HepG2 (cell line): ENCODE data around the gene SLC17A6. TPM values are rescaled to one million over a fixed set of nuclear protein-coding genes. Genes with fewer than 3 reads are reported as not detected.

Source experiments
- ATAC-seq: fragments of 200-7000 bp; cut with Tn5 transposase; 3 replicates; pipeline ENCODE4 v1.9.1; 2020; ENCODE audit warnings: mild to moderate bottlenecking, moderate library complexity
- BruUV-seq: library from RNA; stranded (reverse); fragments of 400-500 nt; replicated peaks from 2 replicates; lab custom pipeline; 2021; lab: Mats Ljungman, UMichigan
- CTCF ChIA-PET: fragments of 300-600 bp; formaldehyde crosslinking; extraction: SDS; loops from one replicate; lab custom pipeline; 2021; ENCODE audit warnings: low total read pairs, inconsistent platforms, low intra/inter-chr PET ratio; lab: Yijun Ruan, JAX
- POLR2A ChIA-PET: fragments of 350-600 bp; sonication (Branson Sonifier 250); formaldehyde crosslinking; loops from one replicate; lab custom pipeline; 2020; ENCODE audit warnings: antibody characterized with exemption, inconsistent platforms; lab: Yijun Ruan, JAX
- DNase-seq: peaks from one replicate; pipeline ENCODE4 v3.0.0-alpha.2; 2015; ENCODE audit warnings: low spot score
- FAIRE-seq: peaks from 3 replicates; lab custom pipeline; 2011; peaks lifted over from hg19 to GRCh38; lab: Jason Lieb, UNC
- H2AFZ ChIP-seq: one replicate; pipeline ENCODE4 v1.6.1; 2011; ENCODE audit warnings: low read length, inconsistent platforms
- H3K27ac ChIP-seq: fragments of 300-600 bp; 3 replicates; pipeline ENCODE4 v1.8.0; 2011; ENCODE audit warnings: mixed run types, mild to moderate bottlenecking, mixed read lengths, low read length, inconsistent platforms; ENCODE audit not compliant: insufficient read depth; ENCODE audit errors: extremely low read length
- H3K27me3 ChIP-seq, 2 experiments: fragments of 200-600 bp in 1 of 2; 2 replicates in 1 of 2; 3 replicates in 1 of 2; pipeline versions ENCODE4 v1.6.0 to v1.8.0; 2011; ENCODE audit warnings: low read length in 2 of 2, mild to moderate bottlenecking in 2 of 2, moderate library complexity in 2 of 2, inconsistent platforms in 1 of 2; ENCODE audit not compliant: insufficient read depth in 2 of 2, control insufficient read depth in 1 of 2
- H3K36me3 ChIP-seq, 2 experiments: fragments of 200-600 bp in 1 of 2; replicated peaks in 1 of 2; 2 replicates in 1 of 2; 3 replicates in 1 of 2; pipeline versions ENCODE4 v1.5.1 to v1.8.0; 2011; ENCODE audit warnings: low read length in 2 of 2, inconsistent platforms in 1 of 2; ENCODE audit not compliant: insufficient read depth in 2 of 2, control insufficient read depth in 1 of 2
- H3K4me1 ChIP-seq: 2 replicates; pipeline ENCODE4 v1.5.1; 2012; ENCODE audit warnings: low read length, inconsistent platforms; ENCODE audit not compliant: insufficient read depth
- H3K4me2 ChIP-seq: 2 replicates; pipeline ENCODE4 v1.6.0; 2011; ENCODE audit warnings: low read depth, low read length, inconsistent platforms
- H3K4me3 ChIP-seq, 3 experiments: fragments of 200-600 bp in 1 of 3; sonication (generic), shearing (Covaris generic) in 1 of 3; replicated peaks in 1 of 3; 2 replicates each; pipeline ENCODE4 v1.5.1; 2011 to 2016; ENCODE audit warnings: low read length in 3 of 3, inconsistent platforms in 2 of 3, low read depth in 2 of 3, mild to moderate bottlenecking in 2 of 3, control low read depth in 1 of 3, mixed read lengths in 1 of 3; ENCODE audit not compliant: insufficient read depth in 1 of 3
- H3K79me2 ChIP-seq: one replicate; pipeline ENCODE4 v1.6.1; 2011; ENCODE audit warnings: low read length, inconsistent platforms; ENCODE audit not compliant: insufficient read depth
- H3K9ac ChIP-seq: 2 replicates; pipeline ENCODE4 v1.6.0; 2011; ENCODE audit warnings: mild to moderate bottlenecking, low read depth, low read length, inconsistent platforms; ENCODE audit not compliant: insufficient read depth
- H3K9me3 ChIP-seq: 2 replicates; pipeline ENCODE4 v1.5.1; 2012; ENCODE audit warnings: mild to moderate bottlenecking, low read length
- H4K20me1 ChIP-seq: 2 replicates; pipeline ENCODE4 v1.6.0; 2011; ENCODE audit warnings: inconsistent platforms, mild to moderate bottlenecking, low read length, moderate library complexity; ENCODE audit not compliant: insufficient read depth
- ETV6 ChIP-seq: sonication (generic); formaldehyde crosslinking; conservative IDR thresholded peaks from 2 replicates; pipeline ENCODE4 v1.4.0; 2020; ENCODE audit warnings: missing genetic modification reagents
- HMGA1 ChIP-seq: sonication (generic); formaldehyde crosslinking; conservative IDR thresholded peaks from 2 replicates; pipeline ENCODE4 v1.4.0; 2020; ENCODE audit warnings: missing genetic modification reagents
- KDM6A ChIP-seq: IDR thresholded peaks from 2 replicates; pipeline ENCODE4 v1.6.1; 2016; ENCODE audit warnings: low read depth
- KMT2A ChIP-seq: sonication (generic); formaldehyde crosslinking; IDR thresholded peaks from 2 replicates; pipeline ENCODE4 v1.4.0; 2020; ENCODE audit warnings: missing genetic modification reagents
- NFRKB ChIP-seq: fragments of 450-650 bp; IDR thresholded peaks from 2 replicates; pipeline ENCODE4 v1.6.1; 2017
- RARA ChIP-seq: IDR thresholded peaks from 2 replicates; pipeline ENCODE4 v1.6.1; 2016; ENCODE audit warnings: missing genetic modification reagents, missing compliant biosample characterization
- SYNCRIP ChIP-seq: fragments of 200-400 bp; formaldehyde crosslinking; IDR thresholded peaks from 2 replicates; pipeline ENCODE4 v1.6.1; 2018; ENCODE audit warnings: mild to moderate bottlenecking, low read depth, low read length; ENCODE audit not compliant: insufficient read depth
- TBX2 ChIP-seq: sonication (generic); formaldehyde crosslinking; IDR thresholded peaks from 2 replicates; pipeline ENCODE4 v1.5.0; 2020; ENCODE audit warnings: missing genetic modification reagents, mild to moderate bottlenecking, borderline replicate concordance
- TFDP2 ChIP-seq: sonication (generic); formaldehyde crosslinking; IDR thresholded peaks from 2 replicates; pipeline ENCODE4 v1.4.0; 2020; ENCODE audit warnings: missing genetic modification reagents
- THAP8 ChIP-seq: sonication (generic); formaldehyde crosslinking; IDR thresholded peaks from 2 replicates; pipeline ENCODE4 v1.5.1; 2020; ENCODE audit warnings: missing genetic modification reagents, mild to moderate bottlenecking, borderline replicate concordance
- YEATS2 ChIP-seq: sonication (generic); formaldehyde crosslinking; IDR thresholded peaks from 2 replicates; pipeline ENCODE4 v1.4.0; 2020; ENCODE audit warnings: missing genetic modification reagents, borderline replicate concordance
- ZBTB21 ChIP-seq: sonication (generic); formaldehyde crosslinking; IDR thresholded peaks from 2 replicates; pipeline ENCODE4 v1.4.0; 2020; ENCODE audit warnings: missing genetic modification reagents
- ZNF446 ChIP-seq: sonication (generic); formaldehyde crosslinking; IDR thresholded peaks from 2 replicates; pipeline ENCODE4 v1.5.0; 2020; ENCODE audit warnings: mild to moderate bottlenecking, missing genetic modification reagents
- ZNF879 ChIP-seq: sonication (generic); formaldehyde crosslinking; IDR thresholded peaks from 2 replicates; pipeline ENCODE4 v1.8.1; 2023; ENCODE audit warnings: missing genetic modification reagents
- ZSCAN29 ChIP-seq: sonication (generic); formaldehyde crosslinking; conservative IDR thresholded peaks from 2 replicates; pipeline ENCODE4 v1.4.0; 2020; ENCODE audit warnings: mild to moderate bottlenecking, missing genetic modification reagents
- WGBS: methylation state at CpG from one replicate; pipeline ENCODE4 v1.1.6; 2017; ENCODE audit warnings: low lambda C conversion rate; 5-methylcytosine and 5-hydroxymethylcytosine counted together
- in situ Hi-C: cut with HindIII; loops from 2 replicates; pipeline ENCODE4 v1.10.0; 2017; ENCODE audit warnings: low pct_unique_long_range_greater_than_20kb; ENCODE audit not compliant: extremely low pct_ligation_motif_present
- intact Hi-C: fragments of 100-400 bp; cut with micrococcal nuclease; formaldehyde crosslinking; loops from one replicate; pipeline ENCODE4 v1.10.0; 2022; ENCODE audit not compliant: unreplicated experiment
- polyA plus RNA-seq, 8 experiments: library from polyadenylated mRNA; depleted of rRNA in 3 of 8; stranded (reverse) in 7 of 8; unstranded in 1 of 8; fragments of >200 nt; fragmentation: Illumina TruSeq in 4 of 8; extraction: Trizol in 4 of 8; gene quantifications; 2 replicates each; pipeline versions ENCODE4 v1.2.1 to v1.2.3, GENCODE V29; 2011 to 2016; ENCODE audit warnings: low read depth in 4 of 8, missing spikeins in 1 of 8, mixed read lengths in 1 of 8; ENCODE audit not compliant: insufficient read depth in 1 of 8
- total RNA-seq, 5 experiments: library from RNA; depleted of rRNA; stranded (reverse); fragments of >200 nt; fragmentation: Illumina TruSeq; extraction: Trizol; gene quantifications; 2 replicates each; pipeline ENCODE4 v1.2.3, GENCODE V29; 2016; ENCODE audit warnings: low read depth in 1 of 5

The SLC17A6 gene
- total and polyA plus RNA-seq, 2 of the 13 experiments (the other 11 are each of a cell fraction or from before 2014, with no cell fraction given), result not detected

DNA sequence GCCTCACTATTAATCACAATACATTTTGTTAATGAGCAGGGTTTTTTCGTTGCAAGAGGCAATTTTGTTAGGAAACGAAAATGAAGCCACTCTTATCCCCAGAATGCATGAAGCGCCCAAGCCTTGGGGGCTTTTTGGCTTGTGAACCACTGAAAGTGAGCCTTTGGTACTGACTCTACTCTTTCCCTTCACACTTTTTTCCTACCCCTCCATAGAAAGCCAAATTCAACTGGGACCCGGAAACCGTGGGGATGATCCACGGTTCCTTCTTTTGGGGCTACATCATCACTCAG is 4.8 kb downstream of the SLC17A6 start:
- peaks cover 10 to 44% of the 10 kb centered on the region in 2 experiments; a peak in 4 of 5 replicates for H3K27me3 ChIP-seq
- DNase-seq, result no peak
- H3K9me3 ChIP-seq, result no peaks in the 10 kb centered on the region
- intact Hi-C loops, result no loop called here
- TF ChIP-seq TFDP2 (CRISPR knock-in tag), result no peak
- TF ChIP-seq TBX2 (CRISPR knock-in tag), result no peak
- TF ChIP-seq SYNCRIP, result no peak
- TF ChIP-seq YEATS2 (CRISPR knock-in tag), result no peak
- no peak for TF ChIP-seq RARA (CRISPR knock-in tag)
- TF ChIP-seq ZNF446 (CRISPR knock-in tag), result no peak
- TF ChIP-seq, all 625 proteins: peak for 0
- no TSS peak for BruUV-seq
- Histone ChIP-seq H3K9ac (no peak overlapping the region), H3K4me3 (no peak overlapping the region), H3K4me2 (no peak overlapping the region), H3K4me1 (no peaks in the 10 kb centered on the region), H3K36me3 (no peaks in the 10 kb centered on the region), H4K20me1 (no peaks in the 10 kb centered on the region), H2AFZ (no peak overlapping the region), H3K79me2 (no peaks in the 10 kb centered on the region), H3K27ac (no peak overlapping the region)
- in situ Hi-C loops, result no loop called here
- POLR2A ChIA-PET, result no interaction called here
- no peak for ATAC-seq
- FAIRE-seq, result no peak
- CTCF ChIA-PET, result no interaction called here
- WGBS, result 4% methylated on average over 6 of the region's 6 CpGs

DNA sequence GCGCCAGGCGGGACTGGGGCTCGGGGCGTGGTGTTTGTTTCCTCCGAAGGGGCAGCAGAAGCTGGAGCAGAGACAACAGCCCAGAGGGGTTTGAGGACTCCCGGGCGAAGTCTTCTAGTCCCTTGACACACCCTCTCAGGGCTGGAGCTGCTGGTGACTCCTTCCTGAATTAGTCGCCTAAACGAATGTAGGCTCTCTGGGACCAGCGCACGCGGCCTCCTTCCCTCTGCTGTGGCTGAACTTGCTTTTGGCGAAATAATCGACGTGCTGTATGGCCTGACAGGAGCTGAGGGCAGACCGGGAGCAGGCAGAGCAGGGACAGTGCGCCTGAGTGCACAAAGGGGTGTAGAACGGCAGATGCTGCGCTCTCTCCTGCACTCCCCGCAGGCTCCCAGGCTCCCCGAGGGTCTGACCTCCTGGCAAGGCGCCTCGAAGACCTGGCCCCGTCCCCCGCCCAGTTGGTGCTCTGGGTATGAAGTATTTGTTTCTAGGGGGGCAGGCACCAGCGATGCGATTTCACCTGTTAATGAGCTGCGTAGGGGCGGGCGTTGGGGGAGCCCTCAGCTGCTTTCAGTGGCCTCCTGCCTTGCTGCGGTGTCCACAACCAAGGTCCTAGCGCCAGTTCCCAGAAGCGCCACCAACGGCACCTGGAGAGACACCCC is 5.3 kb downstream of the SLC17A6 start:
- Histone ChIP-seq H3K27ac (no peak overlapping the region), H3K4me2 (no peak overlapping the region), H3K27me3 (peaks cover 10 to 40% of the 10 kb centered on the region in 2 experiments; a peak in 4 of 5 replicates), H3K4me3 (no peak overlapping the region), H3K9me3 (no peaks in the 10 kb centered on the region), H4K20me1 (no peaks in the 10 kb centered on the region), H2AFZ (no peak overlapping the region), H3K36me3 (no peaks in the 10 kb centered on the region), H3K79me2 (no peaks in the 10 kb centered on the region), H3K9ac (no peak overlapping the region), H3K4me1 (no peaks in the 10 kb centered on the region)
- ChIA-PET POLR2A (no interaction called here), CTCF (no interaction called here)
- no TSS peak for BruUV-seq
- WGBS, result 14% methylated on average over 13 of the region's 34 CpGs
- intact Hi-C loops, result no loop called here
- no peak for FAIRE-seq
- ATAC-seq, result peak; percentile 53; the same call in 2 of the 3 replicates
- in situ Hi-C loops, result no loop called here
- DNase-seq, result no peak
- TF ChIP-seq ZNF879 (CRISPR knock-in tag) (no peak), ZSCAN29 (no peak), NFRKB (no peak), HMGA1 (CRISPR knock-in tag) (no peak), KDM6A (no peak), ZBTB21 (CRISPR knock-in tag) (no peak), ETV6 (CRISPR knock-in tag) (no peak), THAP8 (CRISPR knock-in tag) (no peak), KMT2A (CRISPR knock-in tag) (no peak)
